CD4-positive, CD25-positive, alpha-beta regulatory T cell (primary cell): ENCODE measurements around the gene TLR4. TPM values are rescaled to one million over a fixed set of nuclear protein-coding genes. Genes with fewer than 3 reads are reported as not detected.
A peak's percentile ranks its signal among the peaks of the same experiment; 100 is the strongest.

ENCODE experiments used
- ATAC-seq, 2 donors: fragments of 150-1000 bp; cut with Tn5 transposase; one replicate each; pipeline ENCODE4 v1.10.0; 2021; ENCODE audit warnings: low read depth in 2 of 2, moderate number of reproducible peaks in 2 of 2, moderate library complexity in 1 of 2
- DNase-seq, 3 donors: peaks; one replicate each; pipeline versions ENCODE4 v3.0.0 to v3.0.0-alpha.2; 2012 to 2022; ENCODE audit warnings: mixed read lengths in 1 of 3
- H3K27ac ChIP-seq: one replicate; pipeline ENCODE4 v1.7.0; 2013; ENCODE audit warnings: mild to moderate bottlenecking, low read length; ENCODE audit not compliant: insufficient read depth, poor library complexity, severe bottlenecking
- H3K27me3 ChIP-seq: one replicate; pipeline ENCODE4 v1.7.0; 2013; ENCODE audit warnings: low read length; ENCODE audit not compliant: control insufficient read depth, insufficient read depth
- H3K36me3 ChIP-seq: one replicate; pipeline ENCODE4 v1.7.0; 2013; ENCODE audit warnings: mild to moderate bottlenecking, low read length, moderate library complexity; ENCODE audit not compliant: control insufficient read depth, insufficient read depth
- H3K4me1 ChIP-seq: 2 replicates; pipeline ENCODE4 v1.7.0; 2013; ENCODE audit warnings: mild to moderate bottlenecking, low read length; ENCODE audit not compliant: insufficient read depth, control insufficient read depth, poor library complexity, severe bottlenecking
- H3K4me3 ChIP-seq: one replicate; pipeline ENCODE4 v1.7.0; 2013; ENCODE audit warnings: low read depth, mild to moderate bottlenecking, low read length, moderate library complexity
- H3K9me3 ChIP-seq, 2 experiments: 1 replicate in 1 of 2; 2 replicates in 1 of 2; pipeline ENCODE4 v1.7.0; 2013; ENCODE audit warnings: low read length in 2 of 2, mild to moderate bottlenecking in 1 of 2, moderate library complexity in 1 of 2; ENCODE audit not compliant: control insufficient read depth in 2 of 2
- H3K27ac Mint-ChIP-seq, 3 donors: one replicate each; pipeline ENCODE4 v1.8.0; 2020 to 2022; ENCODE audit warnings: mild to moderate bottlenecking in 3 of 3, mixed read lengths in 3 of 3, moderate library complexity in 2 of 3
- H3K27me3 Mint-ChIP-seq: one replicate; pipeline ENCODE4 v1.8.0; 2022; ENCODE audit warnings: mild to moderate bottlenecking, mixed read lengths
- H3K36me3 Mint-ChIP-seq: one replicate; pipeline ENCODE4 v1.8.0; 2020; ENCODE audit warnings: mixed read lengths
- H3K4me1 Mint-ChIP-seq, 4 donors: one replicate each; pipeline ENCODE4 v1.8.0; 2020 to 2022; ENCODE audit warnings: mixed read lengths in 4 of 4, mild to moderate bottlenecking in 1 of 4
- H3K4me3 Mint-ChIP-seq, 4 donors: one replicate each; pipeline ENCODE4 v1.8.0; 2020 to 2022; ENCODE audit warnings: mild to moderate bottlenecking in 4 of 4, mixed read lengths in 4 of 4, moderate library complexity in 3 of 4
- H3K9me3 Mint-ChIP-seq, 7 donors: one replicate each; pipeline ENCODE4 v1.8.0; 2020 to 2022; ENCODE audit warnings: mixed read lengths in 7 of 7, mild to moderate bottlenecking in 3 of 7, moderate library complexity in 2 of 7
- polyA plus RNA-seq, 4 donors: library from polyadenylated mRNA; unstranded; fragments of 300-500 nt; fragmentation: Illumina TruSeq; gene quantifications; one replicate each; pipeline ENCODE4 v1.2.3, GENCODE V29; 2021
- total RNA-seq: library from RNA; stranded (reverse); gene quantifications from one replicate; pipeline ENCODE4 v1.2.3, GENCODE V29; 2022

Gene TLR4
- total and polyA plus RNA-seq, 5 donors from 2014 or later: 0.07 to 0.13 TPM; not detected in 3

- H3K27me3 ChIP-seq: no peaks in the 10 kb centered on the region
- Mint-ChIP-seq H3K9me3 (peaks cover 0 to 2% (median 0%) of the 10 kb centered on the region in 7 donors), H3K27ac (no peak overlapping the region), H3K4me3 (no peak overlapping the region), H3K36me3 (no peaks in the 10 kb centered on the region), H3K27me3 (no peaks in the 10 kb centered on the region), H3K4me1 (peaks cover 0 to 3% (median 0%) of the 10 kb centered on the region in 4 donors)
- no peak overlapping the region for H3K27ac ChIP-seq
- no peaks in the 10 kb centered on the region for H3K36me3 ChIP-seq
- no peaks in the 10 kb centered on the region for H3K9me3 ChIP-seq
- DNase-seq (peak in 1 of 3 donors; percentile 45), ATAC-seq (peak in 1 of 2 donors; percentile 14)
- no peaks in the 10 kb centered on the region for H3K4me1 ChIP-seq
- no peak overlapping the region for H3K4me3 ChIP-seq
Measured at GRCh38 chr9:117718085-117718484, 13.9 kb downstream of the TLR4 start.

- H3K27me3 Mint-ChIP-seq: no peaks in the 10 kb centered on the region
- peaks cover 0 to 2% (median 0%) of the 10 kb centered on the region in 7 donors for H3K9me3 Mint-ChIP-seq
- DNase-seq: no peak
- no peak overlapping the region for H3K27ac Mint-ChIP-seq
- no peaks in the 10 kb centered on the region for H3K27me3 ChIP-seq
- no peaks in the 10 kb centered on the region for H3K4me1 ChIP-seq
- no peak overlapping the region for H3K4me3 ChIP-seq
- ATAC-seq: no peak
- H3K36me3 ChIP-seq: no peaks in the 10 kb centered on the region
- H3K9me3 ChIP-seq: no peaks in the 10 kb centered on the region
- peaks cover 0 to 3% (median 0%) of the 10 kb centered on the region in 4 donors for H3K4me1 Mint-ChIP-seq
- H3K4me3 Mint-ChIP-seq: no peak overlapping the region
- no peak overlapping the region for H3K27ac ChIP-seq
- no peaks in the 10 kb centered on the region for H3K36me3 Mint-ChIP-seq
Measured at GRCh38 chr9:117718701-117719100, 14.5 kb downstream of the TLR4 start.

DNA sequence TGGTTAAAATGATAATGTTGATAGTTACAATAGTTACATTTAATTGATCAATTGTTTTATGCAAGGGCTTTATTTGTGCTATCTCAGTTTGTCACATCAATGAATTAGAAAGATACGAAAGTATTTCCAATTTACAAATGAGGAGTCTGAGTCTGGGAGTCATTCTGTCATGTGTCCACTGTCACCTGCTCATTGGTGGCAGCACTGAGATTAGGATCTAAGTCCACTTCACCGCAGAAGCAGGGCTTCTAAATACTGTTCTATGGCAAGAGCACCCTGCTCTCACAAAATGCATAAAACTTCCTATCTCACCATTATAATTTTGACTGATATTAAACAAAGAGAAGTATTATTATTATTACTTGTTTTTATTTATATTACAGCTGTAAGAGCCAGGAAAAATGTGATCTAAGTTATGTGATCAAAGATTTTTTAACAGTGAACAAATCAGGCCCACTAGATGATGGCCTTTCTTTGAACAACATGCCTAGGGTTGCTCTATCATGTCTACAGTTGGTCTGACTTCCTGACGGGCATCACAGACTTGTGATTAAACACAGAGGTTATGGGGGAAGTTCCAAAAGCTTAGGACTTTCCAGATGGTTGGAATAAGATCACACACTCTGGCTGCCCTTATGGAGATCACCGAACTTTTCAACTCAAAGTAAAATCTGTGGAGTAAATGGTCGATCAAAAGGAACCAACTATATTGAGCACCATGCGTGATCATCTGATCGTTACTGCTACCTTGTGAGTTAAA lies 15.1 kb downstream of the TLR4 start:
- Histone ChIP-seq H3K4me1 (no peaks in the 10 kb centered on the region), H3K27me3 (no peaks in the 10 kb centered on the region), H3K9me3 (no peaks in the 10 kb centered on the region), H3K27ac (no peak overlapping the region), H3K4me3 (no peak overlapping the region), H3K36me3 (no peaks in the 10 kb centered on the region)
- Mint-ChIP-seq H3K27ac (no peak overlapping the region), H3K36me3 (no peaks in the 10 kb centered on the region), H3K27me3 (no peaks in the 10 kb centered on the region), H3K9me3 (peaks cover 0 to 8% (median 1%) of the 10 kb centered on the region in 7 donors), H3K4me3 (no peak overlapping the region), H3K4me1 (peaks cover 0 to 3% (median 0%) of the 10 kb centered on the region in 4 donors)
- ATAC-seq: no peak
- DNase-seq: no peak

GRCh38 chr9:117720066-117720465 lies 15.9 kb downstream of the TLR4 start:
- Mint-ChIP-seq H3K4me1 (peaks cover 0 to 3% (median 0%) of the 10 kb centered on the region in 4 donors), H3K27me3 (no peaks in the 10 kb centered on the region), H3K4me3 (no peak overlapping the region), H3K9me3 (peaks cover 0 to 10% (median 1%) of the 10 kb centered on the region in 7 donors), H3K27ac (no peak overlapping the region), H3K36me3 (no peaks in the 10 kb centered on the region)
- ATAC-seq (no peak), DNase-seq (no peak)
- no peaks in the 10 kb centered on the region for H3K9me3 ChIP-seq
- H3K4me1 ChIP-seq: no peaks in the 10 kb centered on the region
- H3K36me3 ChIP-seq: no peaks in the 10 kb centered on the region
- no peak overlapping the region for H3K4me3 ChIP-seq
- no peak overlapping the region for H3K27ac ChIP-seq
- H3K27me3 ChIP-seq: no peaks in the 10 kb centered on the region

DNA sequence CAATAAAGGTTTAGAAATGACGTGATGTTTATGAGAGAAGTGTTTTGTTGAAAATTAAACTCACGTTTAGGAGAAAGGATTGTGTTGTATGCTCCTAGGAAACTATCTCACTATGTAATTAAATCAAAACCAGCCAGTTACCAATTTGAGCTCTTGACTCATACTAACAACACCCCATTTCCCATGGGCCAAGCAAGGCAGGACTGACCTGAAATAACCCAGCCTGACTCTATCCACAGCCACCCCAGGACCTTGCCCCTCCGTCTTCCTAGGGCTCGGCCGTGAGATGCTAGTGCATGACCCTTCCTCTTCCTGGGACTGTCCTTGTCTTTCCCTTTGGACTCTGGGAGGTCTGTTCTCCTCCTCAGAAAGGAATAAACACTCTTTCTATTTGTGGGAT lies 16.4 kb downstream of the TLR4 start:
- Histone ChIP-seq H3K4me1 (no peaks in the 10 kb centered on the region), H3K36me3 (no peaks in the 10 kb centered on the region), H3K4me3 (no peak overlapping the region), H3K9me3 (no peaks in the 10 kb centered on the region), H3K27me3 (no peaks in the 10 kb centered on the region), H3K27ac (no peak overlapping the region)
- Mint-ChIP-seq H3K27ac (peak overlapping the region in 1 of 3 donors; percentile 11), H3K4me1 (peaks cover 0 to 3% (median 0%) of the 10 kb centered on the region in 4 donors), H3K9me3 (peaks cover 0 to 10% (median 1%) of the 10 kb centered on the region in 7 donors), H3K4me3 (no peak overlapping the region), H3K27me3 (no peaks in the 10 kb centered on the region), H3K36me3 (no peaks in the 10 kb centered on the region)
- DNase-seq (no peak), ATAC-seq (no peak)

GRCh38 chr9:117720987-117721386 lies 16.8 kb downstream of the TLR4 start:
- Histone ChIP-seq H3K9me3 (no peaks in the 10 kb centered on the region), H3K4me1 (no peaks in the 10 kb centered on the region), H3K27me3 (no peaks in the 10 kb centered on the region), H3K4me3 (no peak overlapping the region), H3K27ac (no peak overlapping the region), H3K36me3 (no peaks in the 10 kb centered on the region)
- Mint-ChIP-seq H3K27ac (no peak overlapping the region), H3K36me3 (no peaks in the 10 kb centered on the region), H3K9me3 (peaks cover 0 to 10% (median 1%) of the 10 kb centered on the region in 7 donors), H3K4me1 (peaks cover 0 to 3% (median 0%) of the 10 kb centered on the region in 4 donors), H3K27me3 (no peaks in the 10 kb centered on the region), H3K4me3 (no peak overlapping the region)
- DNase-seq (no peak), ATAC-seq (no peak)

GRCh38 chr9:117722108-117722761 lies 18.0 kb downstream of the TLR4 start:
- Histone ChIP-seq H3K4me1 (no peaks in the 10 kb centered on the region), H3K36me3 (no peaks in the 10 kb centered on the region), H3K4me3 (no peak overlapping the region), H3K27ac (no peak overlapping the region), H3K9me3 (no peaks in the 10 kb centered on the region), H3K27me3 (no peaks in the 10 kb centered on the region)
- H3K27me3 Mint-ChIP-seq: no peaks in the 10 kb centered on the region
- ATAC-seq (no peak), DNase-seq (no peak)
- H3K4me1 Mint-ChIP-seq: no peaks in the 10 kb centered on the region
- no peaks in the 10 kb centered on the region for H3K36me3 Mint-ChIP-seq
- peaks cover 0 to 10% (median 1%) of the 10 kb centered on the region in 7 donors for H3K9me3 Mint-ChIP-seq
- no peak overlapping the region for H3K27ac Mint-ChIP-seq
- no peak overlapping the region for H3K4me3 Mint-ChIP-seq
